ENCODE measurements around the gene PTBP2.
"Not testable (repeated sequence)": the region's sequence is repeated elsewhere in the genome, so short reads cannot be mapped to it uniquely, and the experiment has no call there.

The PTBP2 gene

DNA sequence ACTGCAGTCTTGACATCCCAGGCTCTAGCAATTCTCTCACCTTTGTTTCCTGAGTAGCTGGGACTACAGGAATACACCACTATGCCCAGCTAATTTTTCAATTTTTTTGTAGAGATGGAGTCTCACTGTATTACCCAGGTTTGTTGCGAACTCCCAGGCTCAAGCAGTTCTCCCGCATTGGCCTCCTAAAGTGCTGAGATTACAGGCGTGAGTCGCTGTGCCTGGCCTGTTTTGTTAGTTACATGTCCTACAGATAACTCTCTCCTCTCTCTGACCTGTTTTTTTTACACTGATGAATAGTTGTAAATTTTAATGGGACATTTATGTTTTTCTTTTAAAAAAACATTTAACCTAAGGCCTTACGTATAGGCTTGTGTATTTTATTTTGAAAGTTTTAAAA lies 19.8 kb downstream of the PTBP2 start:
- no peak for DNase-seq

DNA sequence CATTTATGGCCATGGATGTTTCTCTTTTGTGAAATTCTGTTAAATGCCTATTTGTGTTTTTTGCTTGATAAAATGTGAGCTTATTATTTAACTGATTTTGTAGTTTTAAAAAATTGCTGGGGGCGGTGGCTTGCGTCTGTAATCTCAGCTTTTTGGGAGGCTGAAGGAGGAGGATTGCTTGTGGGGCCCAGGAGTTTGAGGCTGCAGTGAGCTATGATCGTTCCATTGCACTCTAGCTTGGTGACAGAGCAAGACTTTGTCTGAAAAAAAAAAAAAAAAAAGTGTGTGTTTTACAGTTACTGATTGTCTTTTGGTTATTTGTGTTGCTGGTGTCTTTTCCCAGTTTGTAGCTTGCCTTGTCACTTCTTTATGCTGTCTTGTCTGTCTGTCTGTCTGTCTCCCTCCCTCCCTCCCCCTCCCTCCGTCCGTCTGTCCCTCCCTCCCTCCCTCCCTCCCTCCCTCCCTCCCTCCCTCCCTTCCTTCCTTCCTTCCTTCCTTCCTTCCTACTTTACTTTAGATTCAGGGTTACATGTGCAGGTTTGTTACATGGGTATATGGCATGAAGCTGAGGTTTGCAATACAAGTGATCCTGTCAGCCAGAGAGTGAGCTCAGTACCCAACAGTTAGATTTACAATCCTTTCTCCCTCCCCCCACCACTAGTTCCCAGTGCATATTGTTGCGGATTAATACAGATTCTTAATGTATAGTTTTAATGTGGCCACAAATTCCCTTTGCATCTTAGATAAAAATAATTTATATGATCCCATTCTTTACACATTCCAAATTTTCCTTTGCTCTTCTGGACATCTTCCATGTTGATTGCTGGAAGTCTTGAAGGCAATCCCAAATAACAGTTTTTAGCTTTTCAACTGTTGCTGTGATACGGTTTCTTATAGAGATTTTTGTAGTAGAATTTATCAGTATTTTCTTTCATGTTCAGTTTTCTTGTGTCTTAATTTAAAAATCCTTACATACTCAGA lies 25.1 kb downstream of the PTBP2 start:
- DNase-seq, result no peak

DNA sequence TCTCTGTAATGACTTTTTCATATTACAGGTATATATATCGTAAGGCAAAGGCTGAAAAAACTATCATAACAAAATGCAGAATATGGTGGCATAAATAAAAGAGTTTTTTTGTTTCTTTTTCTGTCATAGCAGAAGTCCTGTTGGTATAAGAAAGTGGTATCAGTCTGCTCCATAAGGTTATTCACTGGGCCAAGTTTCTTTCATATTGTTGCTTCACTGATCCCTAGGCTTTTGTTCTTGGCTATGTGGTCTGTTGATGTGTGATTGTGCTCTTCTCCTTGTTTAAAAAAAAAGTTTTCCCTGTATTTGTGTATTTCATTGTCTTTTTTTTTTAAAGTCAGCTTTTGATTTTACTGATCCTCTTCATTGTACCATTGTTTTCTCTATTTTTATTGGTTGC lies 26.0 kb downstream of the PTBP2 start:
- DNase-seq, result no peak

DNA sequence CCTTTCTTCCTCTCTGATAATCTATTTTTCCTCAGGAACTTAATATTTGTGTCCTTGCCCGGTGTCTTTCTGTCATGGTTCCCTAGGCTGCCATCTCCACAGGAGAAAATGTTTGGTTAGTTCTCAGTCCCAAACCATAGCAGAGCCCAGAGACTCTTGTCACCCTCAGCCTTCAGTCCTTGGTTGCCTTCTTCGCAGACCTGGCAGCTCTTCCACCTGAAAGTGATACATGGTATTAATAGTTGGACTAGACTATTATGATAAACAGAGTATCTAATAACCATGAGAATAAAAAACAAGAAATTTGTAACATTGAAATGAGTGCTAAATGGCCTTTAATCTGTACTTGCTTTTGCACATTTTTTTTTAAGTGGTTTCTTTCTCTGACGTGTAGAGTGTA lies 26.5 kb downstream of the PTBP2 start:
- no peak for DNase-seq

DNA sequence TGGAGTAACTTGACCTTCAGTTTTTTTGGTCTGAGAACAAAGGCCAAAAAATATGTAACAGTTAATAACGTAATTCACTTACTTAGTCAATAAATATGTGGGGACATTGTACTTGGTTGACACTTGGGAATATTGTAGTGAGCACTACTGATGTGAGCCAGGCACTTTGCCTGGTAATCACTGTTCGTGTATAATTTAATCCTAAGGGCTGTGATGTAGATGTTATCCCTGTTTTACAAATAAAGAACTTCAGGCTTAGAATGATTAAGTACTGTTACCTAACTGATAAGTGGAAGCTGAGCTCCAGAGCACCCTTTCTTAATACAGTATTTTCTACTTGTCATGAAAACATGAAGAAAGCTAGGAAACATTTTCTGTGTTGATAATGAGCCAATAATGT lies 28.0 kb downstream of the PTBP2 start:
- no peak for DNase-seq

DNA sequence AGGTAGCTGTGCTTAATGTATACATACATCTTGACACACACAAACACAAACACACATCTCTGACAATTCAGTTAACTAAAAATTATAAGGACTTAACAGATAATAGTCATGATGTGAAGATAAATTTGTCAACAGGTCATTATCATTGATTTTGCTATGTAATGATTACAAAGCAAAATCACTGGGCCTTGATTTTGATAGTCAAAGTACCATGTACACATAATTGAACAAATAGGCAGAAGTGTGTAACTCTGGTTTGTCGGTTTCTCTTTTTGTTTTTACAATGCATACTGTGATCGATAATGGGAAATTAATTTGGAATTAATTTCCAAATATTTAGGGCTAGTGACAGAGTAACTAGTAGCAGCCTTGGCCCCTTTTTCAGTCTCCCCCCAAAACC lies 30.8 kb downstream of the PTBP2 start:
- DNase-seq, result no peak

DNA sequence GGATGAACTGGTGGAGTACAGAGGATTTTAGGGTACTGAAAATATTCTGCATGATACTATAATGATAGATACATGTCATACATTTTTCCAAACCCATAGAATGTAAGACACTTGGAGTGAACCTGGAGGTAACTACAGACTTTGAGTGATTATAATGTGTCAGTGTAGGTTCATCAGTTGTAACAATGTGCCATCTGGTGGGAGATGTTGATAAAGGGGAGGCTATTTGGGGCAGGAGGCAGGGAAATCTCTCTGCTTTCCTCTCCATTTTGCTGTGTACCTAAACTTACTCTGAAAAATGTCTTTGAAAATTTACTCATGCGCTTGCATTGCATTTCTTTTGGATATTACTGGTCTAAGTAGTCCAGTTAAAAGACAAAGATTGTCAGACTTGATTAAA lies 35.2 kb downstream of the PTBP2 start:
- no peak for DNase-seq

DNA sequence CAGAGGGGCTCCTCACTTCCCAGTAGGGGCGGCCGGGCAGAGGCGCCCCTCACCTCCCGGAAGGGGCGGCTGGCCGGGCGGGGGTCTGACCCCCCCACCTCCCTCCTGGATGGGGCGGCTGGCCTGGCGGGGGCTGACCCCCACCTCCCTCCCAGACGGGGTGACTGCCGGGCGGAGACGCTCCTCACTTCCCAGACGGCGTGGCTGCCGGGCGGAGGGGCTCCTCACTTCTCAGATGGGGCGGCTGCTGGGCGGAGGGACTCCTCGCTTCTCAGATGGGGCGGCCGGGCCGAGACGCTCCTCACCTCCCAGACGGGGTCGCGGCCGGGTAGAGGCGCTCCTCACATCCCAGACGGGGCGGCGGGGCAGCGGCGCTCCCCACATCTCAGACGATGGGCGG lies 41.0 kb downstream of the PTBP2 start:
- not testable (repeated sequence) for DNase-seq

DNA sequence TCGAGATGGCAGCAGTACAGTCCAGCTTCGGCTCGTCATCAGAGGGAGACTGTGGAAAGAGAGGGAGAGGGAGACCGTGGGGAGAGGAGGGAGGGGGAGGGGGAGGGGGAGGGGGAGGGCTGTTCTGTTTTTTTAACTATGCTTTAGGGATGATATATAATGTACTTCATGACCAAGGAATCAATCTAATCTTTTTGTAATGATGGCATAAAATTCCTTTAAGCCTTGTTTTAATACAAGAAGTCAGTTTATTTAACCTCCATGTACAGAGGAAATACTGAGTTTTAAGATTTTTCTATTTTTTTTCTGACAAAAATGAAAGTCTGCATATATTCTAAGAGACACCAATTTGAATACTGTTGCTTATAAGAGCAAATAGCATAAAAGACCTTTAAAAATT lies 41.9 kb downstream of the PTBP2 start:
- DNase-seq, result no peak

DNA sequence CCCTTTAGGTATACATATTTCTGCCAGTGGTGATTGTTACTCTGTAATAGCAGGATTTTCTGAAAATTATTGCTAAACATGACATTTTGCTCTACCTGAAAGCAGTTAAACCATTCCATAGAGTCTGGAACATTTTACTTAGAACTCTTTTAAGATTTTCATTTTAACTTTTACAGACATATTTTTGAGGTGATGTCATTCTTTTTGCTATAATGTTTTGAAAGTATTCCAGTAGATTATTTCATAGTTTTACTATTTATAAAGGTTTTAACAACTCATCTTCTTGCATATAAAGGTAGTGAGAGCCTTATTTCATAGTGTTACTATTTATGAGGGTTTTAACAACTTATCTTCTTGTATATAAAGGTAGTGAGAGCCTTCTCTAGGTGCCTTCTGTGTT lies 42.9 kb downstream of the PTBP2 start:
- no peak for DNase-seq

DNA sequence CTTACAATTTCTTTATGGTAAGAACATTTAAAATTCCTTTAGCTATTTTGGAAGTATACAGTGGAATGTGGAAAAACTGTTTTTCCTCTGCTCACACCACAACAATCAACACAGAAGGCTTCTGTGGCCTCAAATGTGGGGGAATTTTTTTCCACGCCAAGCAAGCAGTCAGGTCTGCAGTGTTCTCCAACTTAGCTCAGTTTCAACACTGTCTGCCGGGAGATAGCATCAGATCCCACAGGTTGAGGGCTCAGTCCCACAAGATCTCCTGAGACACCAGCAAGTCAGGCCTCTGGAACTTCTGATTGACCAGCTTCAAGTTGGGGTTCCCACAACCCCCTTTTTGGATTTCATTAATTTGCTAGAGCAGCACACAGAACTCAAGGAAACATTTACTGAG lies 50.3 kb downstream of the PTBP2 start:
- DNase-seq, result no peak

DNA sequence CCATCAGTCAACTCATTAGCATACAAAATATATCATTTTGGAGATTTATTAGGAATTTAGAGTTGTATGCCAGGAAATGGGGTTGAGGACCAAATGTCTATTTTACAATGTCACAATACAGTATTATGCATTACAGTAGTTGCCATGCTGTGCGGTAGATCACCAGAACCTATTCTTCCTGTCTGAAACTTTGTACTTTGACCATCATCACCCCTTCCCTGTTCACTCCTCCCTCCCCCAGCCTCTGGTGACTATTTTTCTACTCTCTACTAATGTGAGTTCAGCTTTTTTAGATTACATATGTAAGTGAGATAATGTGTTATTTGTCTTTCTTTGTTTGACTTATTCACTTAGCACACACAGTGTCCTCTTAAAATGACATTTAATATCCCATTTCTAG lies 50.8 kb downstream of the PTBP2 start:
- no peak for DNase-seq

DNA sequence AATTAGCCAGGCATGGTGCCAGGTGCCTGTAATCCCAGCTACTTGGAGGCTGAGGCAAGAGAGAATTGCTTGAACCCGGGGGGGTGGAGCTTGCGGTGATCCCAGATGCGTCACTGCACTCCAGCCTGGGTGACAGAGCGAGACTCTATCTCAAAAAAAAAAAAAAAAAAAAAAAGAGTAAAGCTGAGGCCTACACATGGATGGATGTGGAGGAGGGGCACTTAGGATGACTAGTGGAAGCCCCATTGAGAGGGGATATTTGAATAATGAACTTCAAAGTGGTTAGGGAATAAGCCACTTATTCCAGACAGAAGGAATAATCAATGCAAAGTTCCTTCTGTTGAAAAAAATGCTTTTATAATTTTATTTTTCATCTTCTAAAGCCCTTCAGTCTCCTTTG lies 51.4 kb downstream of the PTBP2 start:
- DNase-seq, result no peak

DNA sequence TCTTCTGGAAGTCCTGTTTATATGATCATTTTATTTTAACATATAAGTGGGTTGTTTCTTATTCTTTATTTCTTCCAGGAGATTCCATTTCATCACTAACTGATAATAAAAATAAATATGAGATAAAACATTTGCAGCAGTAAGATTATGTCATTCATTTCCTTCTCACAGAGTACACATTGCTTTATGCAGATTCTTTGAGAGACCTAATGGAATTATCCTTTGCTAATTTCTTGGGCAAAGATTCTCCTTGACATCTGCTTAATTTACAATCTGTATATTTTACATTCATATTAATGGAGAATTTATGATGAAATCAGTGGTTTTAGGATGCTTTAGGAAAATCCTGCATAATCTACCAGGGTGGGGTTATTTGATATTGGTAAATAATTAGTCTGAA lies 60.6 kb downstream of the PTBP2 start:
- no peak for DNase-seq

DNA sequence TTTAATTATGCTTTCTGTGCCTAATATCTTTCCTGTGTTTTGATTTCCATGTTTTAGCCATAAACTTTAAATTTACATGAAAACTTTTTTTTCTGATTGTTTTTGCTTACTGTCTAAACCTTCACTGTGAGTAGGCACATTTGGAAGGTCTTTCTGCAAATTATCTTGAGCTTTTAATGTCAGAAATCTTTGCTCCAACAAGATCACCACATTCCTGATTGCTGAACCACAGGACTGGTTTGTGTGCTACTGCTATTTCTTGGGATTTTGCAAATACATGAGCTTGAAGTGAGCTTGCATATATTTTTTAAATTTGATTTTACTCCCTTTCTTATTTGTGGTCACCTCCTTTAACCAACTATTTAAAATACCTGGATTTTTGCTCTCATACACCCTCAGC lies 61.3 kb downstream of the PTBP2 start:
- DNase-seq, result no peak

DNA sequence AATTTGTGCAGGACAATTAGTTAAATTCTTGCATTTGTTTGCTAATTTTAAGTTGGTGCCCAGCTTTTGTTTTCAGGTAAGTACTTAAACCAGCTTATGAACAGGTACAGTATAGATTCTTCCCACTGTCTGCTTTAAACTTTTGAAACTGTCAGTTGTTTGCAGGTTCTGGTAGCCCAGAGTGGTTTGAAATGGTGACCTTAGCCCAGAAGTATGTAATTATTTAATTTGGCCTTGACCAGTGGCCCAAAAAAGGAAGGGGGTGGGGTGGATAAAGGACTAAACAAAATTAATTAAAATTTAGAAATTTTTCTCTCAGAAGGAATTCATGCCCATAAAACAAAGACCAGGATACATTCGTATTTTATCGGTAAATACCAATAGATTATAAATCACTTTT lies 69.0 kb downstream of the PTBP2 start:
- DNase-seq, result no peak

DNA sequence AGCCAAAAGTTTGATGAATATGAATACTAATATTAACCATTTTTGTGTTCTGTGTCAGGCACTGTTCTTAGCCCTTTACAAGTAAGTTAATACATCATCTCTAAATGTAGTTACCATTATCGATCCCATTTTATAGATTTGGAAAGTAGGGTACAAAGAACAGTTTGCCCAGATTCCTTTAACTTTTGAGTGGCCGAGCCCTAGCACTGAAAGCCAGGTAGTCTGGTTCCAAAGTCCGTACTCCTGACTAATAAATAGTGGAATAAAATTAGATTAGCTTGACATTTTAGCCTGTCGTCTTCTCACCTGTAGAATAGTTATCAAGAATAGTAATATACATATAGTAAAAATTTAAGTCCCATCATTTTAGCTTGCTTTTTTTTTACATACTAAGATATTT lies 70.6 kb downstream of the PTBP2 start:
- no peak for DNase-seq

DNA sequence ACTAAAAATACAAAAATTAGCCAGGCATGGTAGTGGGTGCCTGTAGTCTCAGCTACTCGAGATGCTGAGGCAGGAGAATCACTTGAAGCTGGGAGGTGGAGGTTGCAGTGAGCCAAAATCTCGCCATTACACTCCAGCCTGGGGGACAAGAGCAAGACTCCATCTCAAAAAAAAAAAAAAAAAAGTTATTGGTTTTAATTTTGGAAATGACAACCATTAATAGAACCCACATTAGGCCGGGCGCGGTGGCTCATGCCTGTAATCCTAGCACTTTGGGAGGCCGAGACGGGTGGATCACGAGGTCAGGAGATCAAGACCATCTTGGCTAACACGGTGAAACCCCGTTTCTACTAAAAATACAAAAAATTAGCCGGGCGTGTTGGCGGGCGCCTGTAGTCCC lies 80.1 kb downstream of the PTBP2 start:
- DNase-seq, result not testable (repeated sequence)

DNA sequence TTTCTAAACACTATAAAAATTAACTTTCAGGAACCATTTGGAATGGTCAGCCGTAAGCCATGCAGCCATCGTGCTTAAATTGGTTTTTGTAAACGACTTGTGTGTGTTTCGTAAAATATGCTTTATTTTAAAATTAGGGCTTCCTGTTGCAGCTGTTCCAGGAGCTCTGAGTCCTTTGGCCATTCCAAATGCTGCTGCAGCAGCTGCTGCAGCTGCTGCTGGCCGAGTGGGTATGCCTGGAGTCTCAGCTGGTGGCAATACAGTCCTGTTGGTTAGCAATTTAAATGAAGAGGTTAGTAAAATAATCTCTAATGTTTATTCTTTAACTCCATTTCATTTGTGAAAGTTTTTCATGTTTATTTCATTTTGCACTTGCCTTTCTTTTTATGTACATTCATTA lies 83.1 kb downstream of the PTBP2 start:
- DNase-seq, result no peak

DNA sequence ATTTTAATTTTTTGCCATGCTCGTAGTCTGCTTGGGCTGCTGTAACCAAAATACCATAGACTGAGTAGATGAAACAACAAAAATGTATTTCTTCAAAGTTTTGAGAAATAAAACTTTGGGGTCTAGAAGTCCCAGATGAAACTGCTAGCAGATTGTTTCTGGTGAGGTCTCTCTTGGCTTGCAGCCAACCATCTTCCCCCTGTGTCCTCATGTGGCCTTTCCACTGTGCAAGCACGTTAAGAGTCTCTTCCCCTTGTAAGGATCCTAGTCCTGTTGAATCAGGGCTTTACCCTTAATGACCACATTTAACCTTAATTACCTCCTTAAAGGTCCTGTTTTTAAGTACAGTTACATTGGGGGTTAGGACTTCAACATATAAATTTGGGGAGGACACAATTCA lies 86.6 kb downstream of the PTBP2 start:
- DNase-seq, result peak; percentile 41 to 65

DNA sequence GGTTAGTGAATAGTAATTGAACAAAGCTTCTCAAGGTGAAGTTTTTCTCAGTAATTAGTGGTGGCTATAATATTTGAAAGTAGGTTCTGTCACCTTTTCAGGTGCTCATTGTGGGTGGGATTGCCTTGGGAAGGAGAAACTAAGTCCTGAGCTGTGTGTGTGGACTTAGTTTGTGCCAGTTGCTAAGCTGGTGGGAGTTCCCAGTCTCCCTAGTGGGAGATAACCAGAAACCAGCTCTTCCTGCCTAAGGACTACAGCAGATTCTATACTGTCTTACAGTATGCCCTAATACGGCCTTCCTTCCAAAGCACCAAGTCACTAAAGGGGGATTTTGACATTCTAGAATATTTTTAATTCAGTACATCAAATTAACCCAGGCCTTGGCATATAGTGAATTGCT lies 94.3 kb downstream of the PTBP2 start:
- DNase-seq, result no peak

DNA sequence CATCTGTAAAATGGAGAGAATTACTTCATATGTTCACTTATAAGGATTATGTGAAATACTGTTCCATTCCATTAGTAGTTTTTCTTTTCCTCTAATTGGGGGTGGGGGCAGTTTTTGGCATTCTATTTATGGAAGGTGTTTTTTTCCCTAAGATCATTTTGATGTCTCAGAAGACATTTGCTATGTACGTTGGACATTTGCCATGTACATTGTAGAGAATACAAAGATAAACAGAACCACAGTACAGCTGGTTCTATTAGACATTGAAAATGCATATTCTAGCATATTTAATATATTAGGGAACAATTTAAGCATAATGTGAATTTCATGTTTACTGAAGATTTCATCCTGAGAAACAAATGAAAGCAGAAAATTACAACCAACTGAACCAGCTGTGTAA lies 98.5 kb downstream of the PTBP2 start:
- no peak for DNase-seq

DNA sequence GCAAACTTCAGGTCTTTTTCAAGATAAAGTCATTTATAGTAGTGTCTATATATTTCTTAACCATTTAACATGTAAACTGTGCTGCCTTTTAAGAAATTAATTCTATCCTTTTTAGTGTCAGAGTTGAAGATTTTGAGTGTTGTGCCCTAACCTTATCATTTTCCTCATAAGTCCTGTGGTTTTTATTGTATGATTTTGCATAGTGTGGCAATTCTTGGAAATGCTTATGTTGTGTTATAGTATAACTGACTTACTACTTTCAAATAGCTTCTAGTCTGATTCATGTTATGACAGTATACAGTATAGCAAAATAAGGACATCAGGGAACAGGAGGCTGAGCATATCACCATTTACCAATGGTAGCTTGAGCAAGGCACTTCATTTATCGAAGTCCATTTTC lies 99.1 kb downstream of the PTBP2 start:
- no peak for DNase-seq

DNA sequence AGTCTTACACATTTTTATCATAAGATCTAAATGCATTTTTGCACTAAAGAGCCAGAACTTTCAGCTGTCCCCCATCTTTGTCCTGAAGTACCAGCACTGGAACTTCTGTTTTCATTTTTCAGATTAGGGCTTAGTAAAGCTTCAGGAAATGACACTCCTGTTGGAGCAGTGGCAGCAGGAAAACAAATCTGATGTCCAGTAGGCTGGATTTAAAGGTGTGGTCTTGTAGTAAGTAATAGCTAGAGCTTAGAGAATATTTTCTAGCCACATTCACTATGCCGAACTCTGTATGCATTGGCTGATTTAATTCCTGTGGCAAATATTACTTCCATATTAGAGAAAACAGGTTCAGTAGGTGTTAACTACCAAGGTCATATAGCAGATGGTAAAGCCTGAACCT lies 103.6 kb downstream of the PTBP2 start:
- DNase-seq, result no peak

DNA sequence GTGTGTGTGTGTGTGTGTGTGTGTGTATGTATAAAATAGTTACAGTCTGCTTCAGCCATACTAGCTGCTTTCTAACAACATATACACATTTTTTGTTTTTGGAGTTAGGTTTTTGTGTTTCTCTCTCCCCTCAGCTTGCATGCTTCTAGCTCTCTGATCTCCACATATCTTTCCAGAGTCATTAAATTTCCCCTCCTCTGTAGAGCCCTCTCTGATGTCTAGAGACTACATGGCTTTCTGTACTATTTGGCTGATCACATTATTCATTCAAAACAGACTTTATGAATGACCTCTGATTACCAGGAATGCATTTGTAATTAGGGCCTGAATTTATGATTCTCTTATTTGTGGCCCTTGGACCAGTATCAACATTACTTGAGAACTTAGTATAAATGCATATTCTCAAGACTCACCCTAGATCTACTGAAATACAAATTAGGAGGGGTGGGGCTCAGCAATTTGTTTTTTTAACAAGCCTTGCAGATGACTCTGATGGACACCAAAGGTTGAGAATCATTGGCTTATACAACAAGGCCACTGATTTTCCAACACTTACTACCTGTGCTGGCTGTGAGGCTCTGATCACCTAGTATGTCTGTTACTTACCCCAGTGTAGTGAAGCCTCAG lies 104.5 kb downstream of the PTBP2 start:
- DNase-seq, result no peak

Measured in NCI-H446 (cell line).